Ishikawa (cell line): Measurements from ENCODE around the gene LRRC1.
A peak's percentile ranks its signal among the peaks of the same experiment; 100 is the strongest.

Source experiments
- CEBPB ChIP-seq: IDR thresholded peaks from 2 replicates; pipeline ENCODE4 v1.6.1; 2012
- CREB1 ChIP-seq: IDR thresholded peaks from 2 replicates; pipeline ENCODE4 v1.6.1; 2012; ENCODE audit warnings: low read depth
- EGR1 ChIP-seq: IDR thresholded peaks from 2 replicates; pipeline ENCODE4 v1.6.1; 2012
- EP300 ChIP-seq: IDR thresholded peaks from 2 replicates; pipeline ENCODE4 v1.6.1; 2012; ENCODE audit warnings: borderline replicate concordance
- FOXM1 ChIP-seq: IDR thresholded peaks from 2 replicates; pipeline ENCODE4 v1.6.1; 2012; ENCODE audit warnings: low read depth, borderline replicate concordance
- NFIC ChIP-seq: IDR thresholded peaks from 2 replicates; pipeline ENCODE4 v1.6.1; 2012
- RAD21 ChIP-seq: IDR thresholded peaks from 2 replicates; pipeline ENCODE4 v1.6.1; 2012; ENCODE audit warnings: low read depth
- TAF1 ChIP-seq: IDR thresholded peaks from 2 replicates; pipeline ENCODE4 v1.6.1; 2012; ENCODE audit warnings: low read depth, mild to moderate bottlenecking
- TCF12 ChIP-seq: IDR thresholded peaks from 2 replicates; pipeline ENCODE4 v1.6.1; 2012; ENCODE audit warnings: low read depth
- TEAD4 ChIP-seq: IDR thresholded peaks from 2 replicates; pipeline ENCODE4 v1.6.1; 2012
- USF1 ChIP-seq: IDR thresholded peaks from 2 replicates; pipeline ENCODE4 v1.6.1; 2012
- YY1 ChIP-seq: IDR thresholded peaks from 2 replicates; pipeline ENCODE4 v1.6.1; 2012; ENCODE audit warnings: low read depth
- ZBTB7A ChIP-seq: IDR thresholded peaks from 2 replicates; pipeline ENCODE4 v1.6.1; 2012; ENCODE audit warnings: low read depth
- TF ChIP-seq, protein P1 (sequence below): IDR thresholded peaks from 2 replicates; pipeline ENCODE4 v1.6.1; 2012; ENCODE audit warnings: low read depth, mild to moderate bottlenecking
- TF ChIP-seq, protein P2 (sequence below): IDR thresholded peaks from 2 replicates; pipeline ENCODE4 v1.6.1; 2012

Gene LRRC1

GRCh38 chr6:53792016-53792415 is 2.8 kb upstream of the LRRC1 start:
- TF ChIP-seq YY1 = no peak
- no peak for TF ChIP-seq USF1
- TF ChIP-seq TAF1 = no peak
- TF ChIP-seq, protein P1, sequence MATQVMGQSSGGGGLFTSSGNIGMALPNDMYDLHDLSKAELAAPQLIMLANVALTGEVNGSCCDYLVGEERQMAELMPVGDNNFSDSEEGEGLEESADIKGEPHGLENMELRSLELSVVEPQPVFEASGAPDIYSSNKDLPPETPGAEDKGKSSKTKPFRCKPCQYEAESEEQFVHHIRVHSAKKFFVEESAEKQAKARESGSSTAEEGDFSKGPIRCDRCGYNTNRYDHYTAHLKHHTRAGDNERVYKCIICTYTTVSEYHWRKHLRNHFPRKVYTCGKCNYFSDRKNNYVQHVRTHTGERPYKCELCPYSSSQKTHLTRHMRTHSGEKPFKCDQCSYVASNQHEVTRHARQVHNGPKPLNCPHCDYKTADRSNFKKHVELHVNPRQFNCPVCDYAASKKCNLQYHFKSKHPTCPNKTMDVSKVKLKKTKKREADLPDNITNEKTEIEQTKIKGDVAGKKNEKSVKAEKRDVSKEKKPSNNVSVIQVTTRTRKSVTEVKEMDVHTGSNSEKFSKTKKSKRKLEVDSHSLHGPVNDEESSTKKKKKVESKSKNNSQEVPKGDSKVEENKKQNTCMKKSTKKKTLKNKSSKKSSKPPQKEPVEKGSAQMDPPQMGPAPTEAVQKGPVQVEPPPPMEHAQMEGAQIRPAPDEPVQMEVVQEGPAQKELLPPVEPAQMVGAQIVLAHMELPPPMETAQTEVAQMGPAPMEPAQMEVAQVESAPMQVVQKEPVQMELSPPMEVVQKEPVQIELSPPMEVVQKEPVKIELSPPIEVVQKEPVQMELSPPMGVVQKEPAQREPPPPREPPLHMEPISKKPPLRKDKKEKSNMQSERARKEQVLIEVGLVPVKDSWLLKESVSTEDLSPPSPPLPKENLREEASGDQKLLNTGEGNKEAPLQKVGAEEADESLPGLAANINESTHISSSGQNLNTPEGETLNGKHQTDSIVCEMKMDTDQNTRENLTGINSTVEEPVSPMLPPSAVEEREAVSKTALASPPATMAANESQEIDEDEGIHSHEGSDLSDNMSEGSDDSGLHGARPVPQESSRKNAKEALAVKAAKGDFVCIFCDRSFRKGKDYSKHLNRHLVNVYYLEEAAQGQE = no peak
- no peak for TF ChIP-seq RAD21
- TF ChIP-seq NFIC = no peak
- no peak for TF ChIP-seq TCF12
- TF ChIP-seq CREB1 = no peak
- TF ChIP-seq, protein P2, sequence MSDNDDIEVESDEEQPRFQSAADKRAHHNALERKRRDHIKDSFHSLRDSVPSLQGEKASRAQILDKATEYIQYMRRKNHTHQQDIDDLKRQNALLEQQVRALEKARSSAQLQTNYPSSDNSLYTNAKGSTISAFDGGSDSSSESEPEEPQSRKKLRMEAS = no peak
- no peak for TF ChIP-seq CEBPB
- no peak for TF ChIP-seq EP300
- TF ChIP-seq FOXM1 = no peak
- TF ChIP-seq TEAD4 = no peak
- TF ChIP-seq ZBTB7A = no peak
- no peak for TF ChIP-seq EGR1

GRCh38 chr6:53792973-53793317 is 1.9 kb upstream of the LRRC1 start:
- TF ChIP-seq YY1 (no peak), CEBPB (no peak), ZBTB7A (no peak), TAF1 (no peak), FOXM1 (no peak), EP300 (no peak), CREB1 (no peak), NFIC (no peak), EGR1 (no peak), USF1 (no peak), RAD21 (no peak), TEAD4 (no peak), TCF12 (no peak)
- TF ChIP-seq, protein P2 = no peak
- TF ChIP-seq, protein P1 = no peak

- TF ChIP-seq, protein P1 = no peak
- no peak for TF ChIP-seq EGR1
- TF ChIP-seq TAF1 = peak; percentile 43; the same call in 1 of the 2 replicates
- no peak for TF ChIP-seq ZBTB7A
- no peak; the same call in 1 of the 2 replicates for TF ChIP-seq TCF12
- TF ChIP-seq, protein P2 = peak; percentile 68
- TF ChIP-seq FOXM1 = no peak
- no peak for TF ChIP-seq CREB1
- TF ChIP-seq TEAD4 = no peak
- no peak for TF ChIP-seq NFIC
- TF ChIP-seq USF1 = no peak
- TF ChIP-seq EP300 = no peak
- peak; percentile 9; the same call in 1 of the 2 replicates for TF ChIP-seq RAD21
These were observed 1.3 kb upstream of the LRRC1 start for GRCh38 chr6:53793318-53794136.
